ENCODE measurements around the gene USP53.

- TF ChIP-seq, protein P1, sequence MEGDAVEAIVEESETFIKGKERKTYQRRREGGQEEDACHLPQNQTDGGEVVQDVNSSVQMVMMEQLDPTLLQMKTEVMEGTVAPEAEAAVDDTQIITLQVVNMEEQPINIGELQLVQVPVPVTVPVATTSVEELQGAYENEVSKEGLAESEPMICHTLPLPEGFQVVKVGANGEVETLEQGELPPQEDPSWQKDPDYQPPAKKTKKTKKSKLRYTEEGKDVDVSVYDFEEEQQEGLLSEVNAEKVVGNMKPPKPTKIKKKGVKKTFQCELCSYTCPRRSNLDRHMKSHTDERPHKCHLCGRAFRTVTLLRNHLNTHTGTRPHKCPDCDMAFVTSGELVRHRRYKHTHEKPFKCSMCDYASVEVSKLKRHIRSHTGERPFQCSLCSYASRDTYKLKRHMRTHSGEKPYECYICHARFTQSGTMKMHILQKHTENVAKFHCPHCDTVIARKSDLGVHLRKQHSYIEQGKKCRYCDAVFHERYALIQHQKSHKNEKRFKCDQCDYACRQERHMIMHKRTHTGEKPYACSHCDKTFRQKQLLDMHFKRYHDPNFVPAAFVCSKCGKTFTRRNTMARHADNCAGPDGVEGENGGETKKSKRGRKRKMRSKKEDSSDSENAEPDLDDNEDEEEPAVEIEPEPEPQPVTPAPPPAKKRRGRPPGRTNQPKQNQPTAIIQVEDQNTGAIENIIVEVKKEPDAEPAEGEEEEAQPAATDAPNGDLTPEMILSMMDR (tag by site-specific recombination; IDR thresholded peaks at IDR 0.05) = no peak
- TF ChIP-seq REST (tag by site-specific recombination; IDR thresholded peaks at IDR 0.05) (no peak), YY1 (tag by site-specific recombination; IDR thresholded peaks at IDR 0.05) (no peak), ZNF596 (tag by site-specific recombination; IDR thresholded peaks at IDR 0.05) (no peak), ZNF610 (tag by site-specific recombination; IDR thresholded peaks at IDR 0.05; ENCODE audit: borderline replicate concordance) (no peak), ZFP41 (tag by site-specific recombination; IDR thresholded peaks at IDR 0.05; ENCODE audit: borderline replicate concordance) (no peak), ZNF324 (tag by site-specific recombination; IDR thresholded peaks at IDR 0.05) (no peak), ZBTB1 (tag by site-specific recombination; IDR thresholded peaks at IDR 0.05) (no peak), ZNF837 (tag by site-specific recombination; IDR thresholded peaks at IDR 0.05) (no peak)
- TF ChIP-seq, protein P2, sequence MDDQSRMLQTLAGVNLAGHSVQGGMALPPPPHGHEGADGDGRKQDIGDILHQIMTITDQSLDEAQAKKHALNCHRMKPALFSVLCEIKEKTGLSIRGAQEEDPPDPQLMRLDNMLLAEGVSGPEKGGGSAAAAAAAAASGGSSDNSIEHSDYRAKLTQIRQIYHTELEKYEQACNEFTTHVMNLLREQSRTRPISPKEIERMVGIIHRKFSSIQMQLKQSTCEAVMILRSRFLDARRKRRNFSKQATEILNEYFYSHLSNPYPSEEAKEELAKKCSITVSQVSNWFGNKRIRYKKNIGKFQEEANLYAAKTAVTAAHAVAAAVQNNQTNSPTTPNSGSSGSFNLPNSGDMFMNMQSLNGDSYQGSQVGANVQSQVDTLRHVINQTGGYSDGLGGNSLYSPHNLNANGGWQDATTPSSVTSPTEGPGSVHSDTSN (CRISPR knock-in tag; IDR thresholded peaks at IDR 0.05) = no peak
These were observed 3.4 kb upstream of the USP53 start for GRCh38 chr4:119209077-119209476.
